GM12878 (cell line): ENCODE measurements around the gene CARD19. TPM values are rescaled to one million over a fixed set of nuclear protein-coding genes. Genes with fewer than 3 reads are reported as not detected.

Experiments used
- ATAC-seq: fragments of 200-7000 bp; cut with Tn5 transposase; 3 replicates; pipeline ENCODE4 v1.9.1; 2020; ENCODE audit warnings: mild to moderate bottlenecking, moderate library complexity
- BruUV-seq: library from RNA; stranded (reverse); fragments of 400-500 nt; replicated peaks from 2 replicates; lab custom pipeline; 2021; lab: Mats Ljungman, UMichigan
- CTCF ChIA-PET: fragments of 300-600 bp; sonication (Branson Sonifier 250); formaldehyde crosslinking; extraction: SDS; loops from one replicate; lab custom pipeline; 2021; ENCODE audit warnings: inconsistent platforms; lab: Yijun Ruan, JAX
- POLR2A ChIA-PET: fragments of 350-600 bp; formaldehyde crosslinking; extraction: SDS; loops from one replicate; lab custom pipeline; 2021; ENCODE audit warnings: inconsistent platforms; lab: Charles Lee
- RAD21 ChIA-PET: fragments of 300-600 bp; sonication (Branson Sonifier 250); formaldehyde crosslinking; loops from one replicate; lab custom pipeline; 2023; ENCODE audit warnings: antibody characterized with exemption; ENCODE audit not compliant: unreplicated experiment; lab: Charles Lee
- SMC1A ChIA-PET: fragments of 300-600 bp; sonication (Branson Sonifier 250); formaldehyde crosslinking; loops from one replicate; lab custom pipeline; 2023; ENCODE audit not compliant: unreplicated experiment, uncharacterized antibody; lab: Charles Lee
- DNase-seq: peaks from one replicate; pipeline ENCODE4 v3.0.0-alpha.2; 2011; ENCODE audit warnings: low read depth, low spot score
- FAIRE-seq: peaks from 3 replicates; lab custom pipeline; 2011; peaks lifted over from hg19 to GRCh38; lab: Jason Lieb, UNC
- H2AFZ ChIP-seq: 2 replicates; pipeline ENCODE4 v1.6.0; 2011; ENCODE audit warnings: low read depth, low read length, control low read depth; ENCODE audit not compliant: control insufficient read depth
- H3K27ac ChIP-seq: 2 replicates; pipeline ENCODE4 v1.5.1; 2011; ENCODE audit warnings: control low read depth; ENCODE audit not compliant: control insufficient read depth, insufficient read depth
- H3K27me3 ChIP-seq, 2 experiments: replicated peaks in 1 of 2; 2 replicates each; pipeline versions ENCODE4 v1.6.0 to v1.6.1; 2011; ENCODE audit warnings: low read length in 1 of 2; ENCODE audit not compliant: control insufficient read depth in 2 of 2, insufficient read depth in 2 of 2
- H3K36me3 ChIP-seq, 2 experiments: 2 replicates each; pipeline ENCODE4 v1.5.1; 2011; ENCODE audit warnings: low read length in 1 of 2; ENCODE audit not compliant: control insufficient read depth in 2 of 2, insufficient read depth in 2 of 2
- H3K4me1 ChIP-seq: 2 replicates; pipeline ENCODE4 v1.6.1; 2011; ENCODE audit warnings: mild to moderate bottlenecking, low read length, moderate library complexity, mixed read lengths; ENCODE audit not compliant: control insufficient read depth, insufficient read depth
- H3K4me2 ChIP-seq: 2 replicates; pipeline ENCODE4 v1.6.0; 2011; ENCODE audit warnings: control low read depth; ENCODE audit not compliant: control insufficient read depth, insufficient read depth
- H3K4me3 ChIP-seq: fragments of 200-600 bp; sonication (generic); 2 replicates; pipeline ENCODE4 v1.5.1; 2016
- H3K79me2 ChIP-seq: 2 replicates; pipeline ENCODE4 v1.6.0; 2011; ENCODE audit warnings: low read length; ENCODE audit not compliant: control insufficient read depth, insufficient read depth
- H3K9ac ChIP-seq: 2 replicates; pipeline ENCODE4 v1.8.0; 2011; ENCODE audit warnings: low read length, control low read depth, mixed read lengths; ENCODE audit not compliant: control insufficient read depth, insufficient read depth
- H3K9me3 ChIP-seq: replicated peaks from 3 replicates; pipeline ENCODE4 v1.5.1; 2011; ENCODE audit warnings: mild to moderate bottlenecking, low read length; ENCODE audit not compliant: control insufficient read depth, insufficient read depth
- H4K20me1 ChIP-seq: 2 replicates; pipeline ENCODE4 v1.6.0; 2011; ENCODE audit not compliant: control insufficient read depth, insufficient read depth
- ATF7 ChIP-seq: fragments of 450-650 bp; IDR thresholded peaks from 2 replicates; pipeline ENCODE4 v1.6.1; 2016; ENCODE audit warnings: low read depth, mild to moderate bottlenecking
- CREB1 ChIP-seq: IDR thresholded peaks from 2 replicates; pipeline ENCODE4 v1.6.1; 2012; ENCODE audit warnings: low read depth, mild to moderate bottlenecking, inconsistent platforms
- DPF2 ChIP-seq: fragments of 450-650 bp; IDR thresholded peaks from 2 replicates; pipeline ENCODE4 v1.6.1; 2017; ENCODE audit warnings: mild to moderate bottlenecking
- ESRRA ChIP-seq: IDR thresholded peaks from 2 replicates; pipeline ENCODE4 v1.6.1; 2012; ENCODE audit warnings: mild to moderate bottlenecking, low read length, improper control_type of control experiment
- ETV6 ChIP-seq, 2 experiments: fragments of 450-650 bp in 1 of 2; IDR thresholded peaks in 1 of 2; conservative IDR thresholded peaks in 1 of 2; 2 replicates each; pipeline ENCODE4 v1.6.1; 2014; ENCODE audit warnings: antibody characterized with exemption in 1 of 2, borderline replicate concordance in 1 of 2, low read depth in 1 of 2, mild to moderate bottlenecking in 1 of 2, moderate library complexity in 1 of 2
- KAT2A ChIP-seq: conservative IDR thresholded peaks from 2 replicates; pipeline ENCODE4 v1.6.1; 2011; ENCODE audit warnings: low read depth, low read length; ENCODE audit not compliant: control insufficient read depth
- NFYA ChIP-seq: IDR thresholded peaks from 2 replicates; pipeline ENCODE4 v1.6.1; 2011; ENCODE audit warnings: low read depth, mild to moderate bottlenecking, low read length, improper control_type of control experiment, borderline replicate concordance
- SIN3A ChIP-seq: IDR thresholded peaks from 2 replicates; pipeline ENCODE4 v1.6.1; 2012; ENCODE audit warnings: low read depth, low read length, improper control_type of control experiment
- SMC3 ChIP-seq: IDR thresholded peaks from 2 replicates; pipeline ENCODE4 v1.6.1; 2011; ENCODE audit warnings: low read length, improper control_type of control experiment, borderline replicate concordance
- SPI1 ChIP-seq: IDR thresholded peaks from 2 replicates; pipeline ENCODE4 v1.6.1; 2011; ENCODE audit warnings: low read depth, mild to moderate bottlenecking, low read length, moderate library complexity, borderline replicate concordance; ENCODE audit not compliant: insufficient read depth
- STAT1 ChIP-seq: fragments of 450-650 bp; conservative IDR thresholded peaks from 2 replicates; pipeline ENCODE4 v1.6.1; 2014; ENCODE audit warnings: antibody characterized with exemption, mild to moderate bottlenecking
- TCF3 ChIP-seq: IDR thresholded peaks from 2 replicates; pipeline ENCODE4 v1.6.1; 2012; ENCODE audit warnings: low read depth, mild to moderate bottlenecking, low read length, borderline replicate concordance; ENCODE audit not compliant: insufficient read depth
- TCF7 ChIP-seq: IDR thresholded peaks from 2 replicates; pipeline ENCODE4 v1.6.1; 2014; ENCODE audit warnings: antibody characterized with exemption, borderline replicate concordance
- WGBS: methylation state at CpG from one replicate; pipeline ENCODE4 v1.1.6; 2016; ENCODE audit warnings: low lambda C conversion rate; ENCODE audit not compliant: insufficient replicate concordance, insufficient coverage; ENCODE audit errors: missing lambda C conversion rate; 5-methylcytosine and 5-hydroxymethylcytosine counted together
- in situ Hi-C: fragments of 300-500 bp; cut with MboI; formaldehyde crosslinking; loops from 9 replicates; pipeline ENCODE4 v1.14.3; 2018; ENCODE audit warnings: mixed read lengths
- intact Hi-C: fragments of 100-400 bp; cut with micrococcal nuclease; formaldehyde crosslinking; loops from one replicate; pipeline ENCODE4 v1.14.2; 2022; ENCODE audit not compliant: unreplicated experiment
- polyA plus RNA-seq, 11 experiments: library from polyadenylated mRNA; depleted of rRNA in 4 of 11; unstranded in 6 of 11; stranded (reverse) in 5 of 11; fragments of >200 nt; fragmentation: Nextera tagmentation in 4 of 11; fragmentation: Illumina TruSeq in 1 of 11; extraction: Ambion mirVana in 4 of 11; extraction: Trizol in 1 of 11; gene quantifications; 1 replicate in 1 of 11; 2 replicates in 10 of 11; pipeline versions ENCODE4 v1.2.1 to v1.2.3, GENCODE V29; 2011 to 2016; ENCODE audit warnings: inconsistent platforms in 2 of 11, missing spikeins in 2 of 11, low read depth in 1 of 11
- total RNA-seq, 4 experiments: library from RNA; depleted of rRNA in 3 of 4; stranded (reverse); fragments of >200 nt in 3 of 4; fragmentation: Illumina TruSeq in 1 of 4; extraction: Trizol in 1 of 4; gene quantifications; 2 replicates each; pipeline versions ENCODE4 v1.2.1 to v1.2.3, GENCODE V29; 2013 to 2021
- TF ChIP-seq, protein P1 (sequence below): IDR thresholded peaks from 2 replicates; pipeline ENCODE4 v1.6.1; 2011; ENCODE audit warnings: borderline replicate concordance, low read depth, mild to moderate bottlenecking, moderate library complexity, low read length; ENCODE audit not compliant: insufficient read depth, poor library complexity, severe bottlenecking
- TF ChIP-seq, protein P2 (sequence below): IDR thresholded peaks from 2 replicates; pipeline ENCODE4 v1.6.1; 2012; ENCODE audit warnings: improper control_type of control experiment, low read depth, low read length; ENCODE audit not compliant: insufficient replicate concordance
- TF ChIP-seq, protein P3 (sequence below): IDR thresholded peaks from 2 replicates; pipeline ENCODE4 v1.6.1; 2012; ENCODE audit warnings: low read depth, low read length, improper control_type of control experiment

Gene CARD19
- total and polyA plus RNA-seq, 10 of the 15 experiments (the other 5 are each of a cell fraction or from before 2014, with no cell fraction given): 0.61 to 41.6 (median 19.9) TPM

DNA sequence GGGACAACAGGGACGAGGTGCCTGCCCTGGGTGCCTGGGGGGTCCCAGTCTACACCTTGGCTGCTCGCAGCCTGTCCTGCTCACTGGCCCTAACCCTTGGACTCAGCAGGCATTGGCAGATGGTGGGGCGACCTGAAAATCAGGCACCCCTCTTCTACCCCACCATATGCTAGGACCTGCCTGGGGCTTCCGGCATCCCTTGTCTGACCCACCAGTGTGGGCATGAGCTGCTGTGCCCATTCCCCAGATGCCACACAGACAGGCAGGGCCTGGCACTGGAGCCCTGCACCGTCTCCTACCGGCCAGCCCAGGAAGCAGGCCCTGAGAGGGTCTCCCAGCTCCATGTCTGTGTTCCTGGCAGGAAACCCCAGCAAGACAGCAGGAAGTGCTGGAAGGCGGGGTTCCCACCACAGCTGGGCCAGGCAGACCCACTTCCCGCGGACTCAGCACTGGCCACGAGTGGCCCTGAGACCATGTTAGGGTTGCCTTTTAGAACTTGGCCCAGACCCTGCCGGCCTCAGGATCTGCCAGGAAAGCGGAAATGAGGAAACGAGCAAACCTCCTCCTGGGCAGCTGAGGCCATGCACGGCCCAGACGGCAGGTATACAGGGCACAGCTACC is 35.0 kb downstream of the CARD19 start:
- Histone ChIP-seq H3K36me3 (no peaks in the 10 kb centered on the region), H3K27ac (no peak overlapping the region), H3K9ac (no peak overlapping the region), H3K9me3 (no peaks in the 10 kb centered on the region), H3K27me3 (no peaks in the 10 kb centered on the region; a peak in 1 of 4 replicates), H3K4me1 (peaks cover 32% of the 10 kb centered on the region), H4K20me1 (no peaks in the 10 kb centered on the region), H2AFZ (no peak overlapping the region), H3K79me2 (peaks cover 12% of the 10 kb centered on the region), H3K4me2 (peak overlapping the region; percentile 17; the same call in 1 of the 2 replicates), H3K4me3 (no peak overlapping the region)
- BruUV-seq: no TSS peak
- no peak for ATAC-seq
- CTCF ChIA-PET: interaction anchor here (0.5 to 2.3 kb wide), 3 partner anchors 22 to 334 kb away, joined by 3 to 16 read pairs (median 5); no protein-coding TSS in a partner anchor
- FAIRE-seq: no peak
- POLR2A ChIA-PET: interaction anchor here (0.5 to 1.0 kb wide), 3 partner anchors 11 to 82 kb away, joined by 3 to 5 read pairs (median 3); no protein-coding TSS in a partner anchor
- in situ Hi-C loops: no loop called here
- 67% methylated on average over 15 of the region's 15 CpGs for WGBS
- no peak for DNase-seq
- RAD21 ChIA-PET: interaction anchor here (5.4 kb wide), 1 partner anchor 23 kb away, joined by 21 read pairs; no protein-coding TSS in a partner anchor
- SMC1A ChIA-PET: interaction anchor here (1.1 to 2.5 kb wide), 3 partner anchors 11 to 274 kb away, joined by 3 to 6 read pairs (median 4); no protein-coding TSS in a partner anchor
- intact Hi-C loops: no loop called here
- TF ChIP-seq ETV6 (conservative IDR thresholded peaks at IDR 0.05 in 1 of 2, IDR thresholded peaks at IDR 0.05 in 1 of 2; ENCODE audit: borderline replicate concordance in 1 of 2, low read depth in 1 of 2): no peak
- TF ChIP-seq SPI1: 0 out of 2 replicates have a peak, but pooled peaks have one; percentile 4
- no peak for TF ChIP-seq TCF3
- TF ChIP-seq, protein P1, sequence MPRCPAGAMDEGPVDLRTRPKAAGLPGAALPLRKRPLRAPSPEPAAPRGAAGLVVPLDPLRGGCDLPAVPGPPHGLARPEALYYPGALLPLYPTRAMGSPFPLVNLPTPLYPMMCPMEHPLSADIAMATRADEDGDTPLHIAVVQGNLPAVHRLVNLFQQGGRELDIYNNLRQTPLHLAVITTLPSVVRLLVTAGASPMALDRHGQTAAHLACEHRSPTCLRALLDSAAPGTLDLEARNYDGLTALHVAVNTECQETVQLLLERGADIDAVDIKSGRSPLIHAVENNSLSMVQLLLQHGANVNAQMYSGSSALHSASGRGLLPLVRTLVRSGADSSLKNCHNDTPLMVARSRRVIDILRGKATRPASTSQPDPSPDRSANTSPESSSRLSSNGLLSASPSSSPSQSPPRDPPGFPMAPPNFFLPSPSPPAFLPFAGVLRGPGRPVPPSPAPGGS: no peak
- no peak for TF ChIP-seq ATF7
- no peak for TF ChIP-seq ESRRA
- TF ChIP-seq NFYA: no peak
- TF ChIP-seq, protein P2, sequence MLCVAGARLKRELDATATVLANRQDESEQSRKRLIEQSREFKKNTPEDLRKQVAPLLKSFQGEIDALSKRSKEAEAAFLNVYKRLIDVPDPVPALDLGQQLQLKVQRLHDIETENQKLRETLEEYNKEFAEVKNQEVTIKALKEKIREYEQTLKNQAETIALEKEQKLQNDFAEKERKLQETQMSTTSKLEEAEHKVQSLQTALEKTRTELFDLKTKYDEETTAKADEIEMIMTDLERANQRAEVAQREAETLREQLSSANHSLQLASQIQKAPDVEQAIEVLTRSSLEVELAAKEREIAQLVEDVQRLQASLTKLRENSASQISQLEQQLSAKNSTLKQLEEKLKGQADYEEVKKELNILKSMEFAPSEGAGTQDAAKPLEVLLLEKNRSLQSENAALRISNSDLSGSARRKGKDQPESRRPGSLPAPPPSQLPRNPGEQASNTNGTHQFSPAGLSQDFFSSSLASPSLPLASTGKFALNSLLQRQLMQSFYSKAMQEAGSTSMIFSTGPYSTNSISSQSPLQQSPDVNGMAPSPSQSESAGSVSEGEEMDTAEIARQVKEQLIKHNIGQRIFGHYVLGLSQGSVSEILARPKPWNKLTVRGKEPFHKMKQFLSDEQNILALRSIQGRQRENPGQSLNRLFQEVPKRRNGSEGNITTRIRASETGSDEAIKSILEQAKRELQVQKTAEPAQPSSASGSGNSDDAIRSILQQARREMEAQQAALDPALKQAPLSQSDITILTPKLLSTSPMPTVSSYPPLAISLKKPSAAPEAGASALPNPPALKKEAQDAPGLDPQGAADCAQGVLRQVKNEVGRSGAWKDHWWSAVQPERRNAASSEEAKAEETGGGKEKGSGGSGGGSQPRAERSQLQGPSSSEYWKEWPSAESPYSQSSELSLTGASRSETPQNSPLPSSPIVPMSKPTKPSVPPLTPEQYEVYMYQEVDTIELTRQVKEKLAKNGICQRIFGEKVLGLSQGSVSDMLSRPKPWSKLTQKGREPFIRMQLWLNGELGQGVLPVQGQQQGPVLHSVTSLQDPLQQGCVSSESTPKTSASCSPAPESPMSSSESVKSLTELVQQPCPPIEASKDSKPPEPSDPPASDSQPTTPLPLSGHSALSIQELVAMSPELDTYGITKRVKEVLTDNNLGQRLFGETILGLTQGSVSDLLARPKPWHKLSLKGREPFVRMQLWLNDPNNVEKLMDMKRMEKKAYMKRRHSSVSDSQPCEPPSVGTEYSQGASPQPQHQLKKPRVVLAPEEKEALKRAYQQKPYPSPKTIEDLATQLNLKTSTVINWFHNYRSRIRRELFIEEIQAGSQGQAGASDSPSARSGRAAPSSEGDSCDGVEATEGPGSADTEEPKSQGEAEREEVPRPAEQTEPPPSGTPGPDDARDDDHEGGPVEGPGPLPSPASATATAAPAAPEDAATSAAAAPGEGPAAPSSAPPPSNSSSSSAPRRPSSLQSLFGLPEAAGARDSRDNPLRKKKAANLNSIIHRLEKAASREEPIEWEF: no peak
- no peak for TF ChIP-seq TCF7
- no peak for TF ChIP-seq SMC3
- TF ChIP-seq SIN3A: no peak
- no peak for TF ChIP-seq KAT2A
- TF ChIP-seq CREB1: no peak
- 0 out of 2 replicates have a peak, but pooled peaks have one; percentile 12 for TF ChIP-seq DPF2
- no peak for TF ChIP-seq STAT1
- TF ChIP-seq, protein P3, sequence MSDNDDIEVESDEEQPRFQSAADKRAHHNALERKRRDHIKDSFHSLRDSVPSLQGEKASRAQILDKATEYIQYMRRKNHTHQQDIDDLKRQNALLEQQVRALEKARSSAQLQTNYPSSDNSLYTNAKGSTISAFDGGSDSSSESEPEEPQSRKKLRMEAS: no peak
